Measurements from ENCODE around the gene C17orf67.

DNA sequence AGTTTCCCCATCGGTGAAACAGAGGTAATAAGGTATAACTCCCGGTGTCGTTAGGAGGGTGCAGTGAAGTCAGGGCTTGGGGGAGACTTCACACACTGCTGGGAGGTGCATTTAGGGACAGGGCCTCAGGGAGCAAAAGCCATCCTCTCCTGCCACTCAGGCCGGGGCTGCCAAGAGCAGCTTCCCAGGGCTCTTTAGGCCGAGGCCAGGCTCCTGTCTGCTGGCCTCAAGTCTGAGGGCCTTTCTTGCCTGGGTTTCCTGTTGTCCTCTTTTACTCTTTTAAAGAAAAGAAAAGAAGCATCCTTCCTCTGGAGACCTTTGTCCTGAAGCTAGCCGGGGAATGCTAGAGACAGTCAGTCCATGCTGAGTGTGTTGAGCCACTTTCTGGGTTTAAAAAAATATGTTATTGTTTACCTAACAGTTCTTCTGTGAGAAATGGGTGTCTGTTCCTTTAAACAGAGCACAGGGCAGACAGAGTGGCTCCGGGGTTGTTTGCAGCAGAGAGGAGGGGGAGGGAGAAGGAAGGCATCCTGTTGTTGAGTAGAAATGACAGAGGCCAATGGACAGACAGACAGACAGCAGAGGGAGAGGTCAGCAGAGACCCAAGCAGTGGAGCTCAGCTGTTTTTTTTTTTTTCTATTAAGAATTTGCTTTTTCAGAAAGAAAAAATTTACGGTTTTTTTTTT, 79.1 kb downstream of the C17orf67 start:
- TF ChIP-seq, protein P1, sequence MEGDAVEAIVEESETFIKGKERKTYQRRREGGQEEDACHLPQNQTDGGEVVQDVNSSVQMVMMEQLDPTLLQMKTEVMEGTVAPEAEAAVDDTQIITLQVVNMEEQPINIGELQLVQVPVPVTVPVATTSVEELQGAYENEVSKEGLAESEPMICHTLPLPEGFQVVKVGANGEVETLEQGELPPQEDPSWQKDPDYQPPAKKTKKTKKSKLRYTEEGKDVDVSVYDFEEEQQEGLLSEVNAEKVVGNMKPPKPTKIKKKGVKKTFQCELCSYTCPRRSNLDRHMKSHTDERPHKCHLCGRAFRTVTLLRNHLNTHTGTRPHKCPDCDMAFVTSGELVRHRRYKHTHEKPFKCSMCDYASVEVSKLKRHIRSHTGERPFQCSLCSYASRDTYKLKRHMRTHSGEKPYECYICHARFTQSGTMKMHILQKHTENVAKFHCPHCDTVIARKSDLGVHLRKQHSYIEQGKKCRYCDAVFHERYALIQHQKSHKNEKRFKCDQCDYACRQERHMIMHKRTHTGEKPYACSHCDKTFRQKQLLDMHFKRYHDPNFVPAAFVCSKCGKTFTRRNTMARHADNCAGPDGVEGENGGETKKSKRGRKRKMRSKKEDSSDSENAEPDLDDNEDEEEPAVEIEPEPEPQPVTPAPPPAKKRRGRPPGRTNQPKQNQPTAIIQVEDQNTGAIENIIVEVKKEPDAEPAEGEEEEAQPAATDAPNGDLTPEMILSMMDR (IDR thresholded peaks at IDR 0.05; ENCODE audit: poor library complexity, severe bottlenecking) = no peak
- TF ChIP-seq EP300 (conservative IDR thresholded peaks at IDR 0.05; ENCODE audit: poor library complexity, severe bottlenecking) = no peak
- TF ChIP-seq POLR2AphosphoS5 (IDR thresholded peaks at IDR 0.05) = no peak
- no peak for TF ChIP-seq TAF1 (IDR thresholded peaks at IDR 0.05; ENCODE audit: low read depth)
- no peak for TF ChIP-seq SMC3 (conservative IDR thresholded peaks at IDR 0.05; ENCODE audit: poor library complexity)

Data from neural cell (in vitro differentiated cells).